Activated CD4-positive, alpha-beta T cell treated with anti-CD3 and anti-CD28 coated beads, Interleukin-2, amount 10 ng/mL, durations not matched to agents 7 days and 5 days (primary cell): ENCODE measurements around the gene DLEC1. TPM values are rescaled to one million over a fixed set of nuclear protein-coding genes. Genes with fewer than 3 reads are reported as not detected.

Experiments used
- CTCF ChIA-PET: fragments of 350-600 bp; sonication (Branson Sonifier 250); formaldehyde crosslinking; loops from one replicate; lab custom pipeline; 2021; ENCODE audit warnings: antibody characterized with exemption; lab: Charles Lee
- POLR2A ChIA-PET: fragments of 350-600 bp; sonication (Branson Sonifier 250); formaldehyde crosslinking; loops from one replicate; lab custom pipeline; 2021; ENCODE audit warnings: antibody characterized with exemption; lab: Charles Lee
- DNase-seq: peaks from one replicate; pipeline ENCODE4 v3.0.0-alpha.2; 2020
- H3K27ac Mint-ChIP-seq: one replicate; pipeline ENCODE4 v1.8.0; 2021; ENCODE audit warnings: mild to moderate bottlenecking, moderate library complexity, mixed read lengths
- H3K27me3 Mint-ChIP-seq: one replicate; pipeline ENCODE4 v1.8.0; 2021; ENCODE audit warnings: mixed read lengths
- H3K36me3 Mint-ChIP-seq: one replicate; pipeline ENCODE4 v1.8.0; 2021; ENCODE audit warnings: low read depth, mixed read lengths
- H3K4me1 Mint-ChIP-seq: one replicate; pipeline ENCODE4 v1.8.0; 2021; ENCODE audit warnings: mixed read lengths
- H3K4me3 Mint-ChIP-seq: one replicate; pipeline ENCODE4 v1.8.0; 2021; ENCODE audit warnings: mild to moderate bottlenecking, moderate library complexity, mixed read lengths
- H3K9me3 Mint-ChIP-seq: one replicate; pipeline ENCODE4 v1.8.0; 2021; ENCODE audit warnings: mixed read lengths
- total RNA-seq, 2 experiments: library from RNA; stranded (reverse); gene quantifications; one replicate each; pipeline ENCODE4 v1.2.3, GENCODE V29; 2021

The DLEC1 gene
- total RNA-seq, 2 experiments from 2014 or later = 1.4 to 2.3 TPM

- H3K36me3 Mint-ChIP-seq = peaks cover 48% of the 10 kb centered on the region
- ChIA-PET CTCF (no interaction called here), POLR2A (interaction anchor here (0.6 kb wide), 1 partner anchor 354 kb away, joined by 3 read pairs; no protein-coding TSS in a partner anchor)
- H3K9me3 Mint-ChIP-seq = no peaks in the 10 kb centered on the region
- H3K27ac Mint-ChIP-seq = no peak overlapping the region
- H3K4me3 Mint-ChIP-seq = no peak overlapping the region
- H3K27me3 Mint-ChIP-seq = no peaks in the 10 kb centered on the region
- no peak for DNase-seq
- peaks cover 8% of the 10 kb centered on the region for H3K4me1 Mint-ChIP-seq
Measured at GRCh38 chr3:38121832-38122461, 82.9 kb downstream of the DLEC1 start.

GRCh38 chr3:38122712-38123290, 83.8 kb downstream of the DLEC1 start:
- Mint-ChIP-seq H3K4me1 (peaks cover 8% of the 10 kb centered on the region), H3K27me3 (no peaks in the 10 kb centered on the region), H3K4me3 (no peak overlapping the region), H3K27ac (no peak overlapping the region), H3K9me3 (no peaks in the 10 kb centered on the region), H3K36me3 (peaks cover 54% of the 10 kb centered on the region)
- ChIA-PET CTCF (no interaction called here), POLR2A (no interaction called here)
- DNase-seq = no peak

- H3K4me1 Mint-ChIP-seq = no peaks in the 10 kb centered on the region
- H3K27me3 Mint-ChIP-seq = no peaks in the 10 kb centered on the region
- no peak for DNase-seq
- POLR2A ChIA-PET = no interaction called here
- H3K36me3 Mint-ChIP-seq = peaks cover 58% of the 10 kb centered on the region
- H3K27ac Mint-ChIP-seq = no peak overlapping the region
- CTCF ChIA-PET = no interaction called here
- no peaks in the 10 kb centered on the region for H3K9me3 Mint-ChIP-seq
- H3K4me3 Mint-ChIP-seq = no peak overlapping the region
Measured at GRCh38 chr3:38124324-38125122, 85.5 kb downstream of the DLEC1 start.

GRCh38 chr3:38125305-38126120, 86.5 kb downstream of the DLEC1 start:
- no peak overlapping the region for H3K4me3 Mint-ChIP-seq
- POLR2A ChIA-PET = no interaction called here
- peaks cover 2% of the 10 kb centered on the region for H3K4me1 Mint-ChIP-seq
- peaks cover 61% of the 10 kb centered on the region for H3K36me3 Mint-ChIP-seq
- CTCF ChIA-PET = interaction anchor here (0.7 to 1.3 kb wide), 2 partner anchors 8 to 221 kb away, joined by 3 read pairs; partner anchors contain the start of gene XYLB
- H3K27ac Mint-ChIP-seq = no peak overlapping the region
- DNase-seq = no peak
- no peaks in the 10 kb centered on the region for H3K27me3 Mint-ChIP-seq
- H3K9me3 Mint-ChIP-seq = no peaks in the 10 kb centered on the region

GRCh38 chr3:38126121-38126892, 87.3 kb downstream of the DLEC1 start:
- Mint-ChIP-seq H3K36me3 (peaks cover 60% of the 10 kb centered on the region), H3K4me1 (peaks cover 2% of the 10 kb centered on the region), H3K9me3 (no peaks in the 10 kb centered on the region), H3K4me3 (no peak overlapping the region), H3K27me3 (no peaks in the 10 kb centered on the region), H3K27ac (no peak overlapping the region)
- ChIA-PET CTCF (interaction anchor here (0.7 to 1.3 kb wide), 2 partner anchors 9 to 220 kb away, joined by 3 read pairs; partner anchors contain the start of gene XYLB), POLR2A (no interaction called here)
- DNase-seq = no peak

- H3K27me3 Mint-ChIP-seq = no peaks in the 10 kb centered on the region
- H3K4me3 Mint-ChIP-seq = no peak overlapping the region
- no peak overlapping the region for H3K27ac Mint-ChIP-seq
- CTCF ChIA-PET = interaction anchor here (0.9 to 1.5 kb wide), 3 partner anchors 9 to 11 kb away, joined by 3 to 7 read pairs (median 4); partner anchors contain the start of gene ACAA1
- peaks cover 59% of the 10 kb centered on the region for H3K36me3 Mint-ChIP-seq
- no peak for DNase-seq
- H3K4me1 Mint-ChIP-seq = peaks cover 6% of the 10 kb centered on the region
- no peaks in the 10 kb centered on the region for H3K9me3 Mint-ChIP-seq
- POLR2A ChIA-PET = no interaction called here
Measured at GRCh38 chr3:38127611-38128302, 88.7 kb downstream of the DLEC1 start.

- ChIA-PET CTCF (interaction anchor here (0.9 to 1.5 kb wide), 3 partner anchors 9 to 11 kb away, joined by 3 to 7 read pairs (median 4); partner anchors contain the start of gene ACAA1), POLR2A (no interaction called here)
- Mint-ChIP-seq H3K27me3 (no peaks in the 10 kb centered on the region), H3K36me3 (peaks cover 57% of the 10 kb centered on the region), H3K4me3 (no peak overlapping the region), H3K9me3 (no peaks in the 10 kb centered on the region), H3K27ac (no peak overlapping the region), H3K4me1 (peaks cover 10% of the 10 kb centered on the region)
- DNase-seq = no peak
Measured at GRCh38 chr3:38128303-38128655, 89.3 kb downstream of the DLEC1 start.

GRCh38 chr3:38129058-38129457, 90.0 kb downstream of the DLEC1 start:
- ChIA-PET CTCF (interaction anchor here (0.6 to 1.5 kb wide), 3 partner anchors 8 to 23 kb away, joined by 3 to 7 read pairs (median 3); partner anchors contain the start of gene ACAA1), POLR2A (no interaction called here)
- no peak for DNase-seq
- H3K9me3 Mint-ChIP-seq = no peaks in the 10 kb centered on the region
- peaks cover 17% of the 10 kb centered on the region for H3K4me1 Mint-ChIP-seq
- no peak overlapping the region for H3K4me3 Mint-ChIP-seq
- H3K36me3 Mint-ChIP-seq = peaks cover 62% of the 10 kb centered on the region
- no peak overlapping the region for H3K27ac Mint-ChIP-seq
- no peaks in the 10 kb centered on the region for H3K27me3 Mint-ChIP-seq

GRCh38 chr3:38130631-38131065, 91.6 kb downstream of the DLEC1 start:
- no peaks in the 10 kb centered on the region for H3K9me3 Mint-ChIP-seq
- ChIA-PET POLR2A (no interaction called here), CTCF (no interaction called here)
- peaks cover 62% of the 10 kb centered on the region for H3K36me3 Mint-ChIP-seq
- H3K27ac Mint-ChIP-seq = no peak overlapping the region
- no peaks in the 10 kb centered on the region for H3K27me3 Mint-ChIP-seq
- peaks cover 32% of the 10 kb centered on the region for H3K4me1 Mint-ChIP-seq
- no peak for DNase-seq
- no peak overlapping the region for H3K4me3 Mint-ChIP-seq

- Mint-ChIP-seq H3K4me3 (no peak overlapping the region), H3K9me3 (no peaks in the 10 kb centered on the region), H3K27ac (no peak overlapping the region), H3K4me1 (peaks cover 37% of the 10 kb centered on the region), H3K36me3 (peaks cover 63% of the 10 kb centered on the region), H3K27me3 (no peaks in the 10 kb centered on the region)
- ChIA-PET POLR2A (no interaction called here), CTCF (interaction anchor here (0.6 to 1.1 kb wide), 4 partner anchors 10 to 145 kb away, joined by 3 to 4 read pairs (median 4); no protein-coding TSS in a partner anchor)
- DNase-seq = no peak
Measured at GRCh38 chr3:38131621-38132369, 92.8 kb downstream of the DLEC1 start.

- ChIA-PET POLR2A (no interaction called here), CTCF (interaction anchor here (1.1 to 1.6 kb wide), 3 partner anchors 10 to 30 kb away, joined by 3 to 4 read pairs (median 3); no protein-coding TSS in a partner anchor)
- DNase-seq = no peak
- H3K36me3 Mint-ChIP-seq = peaks cover 55% of the 10 kb centered on the region
- peaks cover 44% of the 10 kb centered on the region for H3K4me1 Mint-ChIP-seq
- no peaks in the 10 kb centered on the region for H3K9me3 Mint-ChIP-seq
- H3K27ac Mint-ChIP-seq = no peak overlapping the region
- H3K27me3 Mint-ChIP-seq = no peaks in the 10 kb centered on the region
- H3K4me3 Mint-ChIP-seq = no peak overlapping the region
Measured at GRCh38 chr3:38133209-38133556, 94.2 kb downstream of the DLEC1 start.
